ENCODE measurements around the gene SLCO4A1.

DNA sequence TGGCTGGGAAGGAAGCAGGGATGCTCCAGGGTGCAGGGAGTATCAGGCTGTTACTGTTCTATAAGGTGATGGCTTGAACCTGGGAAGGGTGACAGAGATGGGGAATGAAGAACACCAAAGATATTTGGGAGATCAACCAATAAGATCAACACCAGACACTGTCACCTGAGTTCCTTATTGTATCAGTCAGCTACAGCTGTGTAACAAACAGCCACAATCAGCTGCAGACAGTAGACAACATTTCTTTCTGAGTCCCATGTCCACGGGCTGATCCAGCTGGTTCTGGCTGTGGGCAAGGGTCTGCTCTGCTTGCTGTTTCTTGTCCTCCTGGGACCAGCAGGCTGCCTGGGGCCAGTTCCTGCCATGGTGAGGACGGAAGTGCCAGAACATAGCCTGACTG lies 31.3 kb upstream of the SLCO4A1 start:
- no peak for TF ChIP-seq POLR2AphosphoS5 (IDR thresholded peaks at IDR 0.05)
- TF ChIP-seq, protein P1, sequence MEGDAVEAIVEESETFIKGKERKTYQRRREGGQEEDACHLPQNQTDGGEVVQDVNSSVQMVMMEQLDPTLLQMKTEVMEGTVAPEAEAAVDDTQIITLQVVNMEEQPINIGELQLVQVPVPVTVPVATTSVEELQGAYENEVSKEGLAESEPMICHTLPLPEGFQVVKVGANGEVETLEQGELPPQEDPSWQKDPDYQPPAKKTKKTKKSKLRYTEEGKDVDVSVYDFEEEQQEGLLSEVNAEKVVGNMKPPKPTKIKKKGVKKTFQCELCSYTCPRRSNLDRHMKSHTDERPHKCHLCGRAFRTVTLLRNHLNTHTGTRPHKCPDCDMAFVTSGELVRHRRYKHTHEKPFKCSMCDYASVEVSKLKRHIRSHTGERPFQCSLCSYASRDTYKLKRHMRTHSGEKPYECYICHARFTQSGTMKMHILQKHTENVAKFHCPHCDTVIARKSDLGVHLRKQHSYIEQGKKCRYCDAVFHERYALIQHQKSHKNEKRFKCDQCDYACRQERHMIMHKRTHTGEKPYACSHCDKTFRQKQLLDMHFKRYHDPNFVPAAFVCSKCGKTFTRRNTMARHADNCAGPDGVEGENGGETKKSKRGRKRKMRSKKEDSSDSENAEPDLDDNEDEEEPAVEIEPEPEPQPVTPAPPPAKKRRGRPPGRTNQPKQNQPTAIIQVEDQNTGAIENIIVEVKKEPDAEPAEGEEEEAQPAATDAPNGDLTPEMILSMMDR (IDR thresholded peaks at IDR 0.05) = no peak
- TF ChIP-seq POLR2A (IDR thresholded peaks at IDR 0.05) = no peak
- TF ChIP-seq EP300 (IDR thresholded peaks at IDR 0.05) = no peak
